ENCODE results near the gene TEX53. TPM values are rescaled to one million over a fixed set of nuclear protein-coding genes. Genes with fewer than 3 reads are reported as not detected.

Gene TEX53
- polyA plus RNA-seq, 1 donor from 2014 or later: not detected

DNA sequence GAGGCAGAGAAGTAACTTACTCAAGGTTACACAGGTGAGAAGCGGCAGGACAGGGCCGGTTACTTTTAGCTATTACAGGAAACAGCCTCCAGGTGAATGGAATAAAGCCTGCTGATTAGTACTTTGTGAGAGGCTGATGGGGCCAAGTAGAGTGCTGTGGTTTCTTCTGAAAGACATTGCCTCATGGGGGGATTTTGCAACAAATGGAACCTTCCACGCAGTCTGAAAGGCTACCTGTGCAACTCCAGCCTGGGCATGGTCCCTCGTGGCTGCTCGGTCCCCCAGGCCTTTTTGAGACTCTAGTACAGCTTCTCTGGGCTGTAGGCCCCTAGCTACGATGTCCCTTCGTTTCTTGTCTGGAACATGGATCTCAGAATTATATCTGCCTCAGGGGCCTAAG lies 44.5 kb downstream of the TEX53 start:
- Histone ChIP-seq H2AFZ (ENCODE audit: low read depth, low read length) (no peak overlapping the region), H3K27me3 (ENCODE audit: insufficient read depth, low read depth, low read length) (no peaks in the 10 kb centered on the region), H3K9ac (ENCODE audit: low read length) (no peak overlapping the region), H4K20me1 (ENCODE audit: insufficient read depth) (no peaks in the 10 kb centered on the region), H3K9me2 (ENCODE audit: insufficient read depth, low read length) (no peaks in the 10 kb centered on the region), H3K4me2 (ENCODE audit: low read length) (no peak overlapping the region), H3K27ac (ENCODE audit: low read length) (no peak overlapping the region), H3K9me3 (ENCODE audit: low read length) (no peaks in the 10 kb centered on the region), H3K36me3 (ENCODE audit: insufficient read depth, low read length) (no peaks in the 10 kb centered on the region), H3F3A (ENCODE audit: insufficient read depth, low read length, poor library complexity, severe bottlenecking) (no peaks in the 10 kb centered on the region), H3K4me3 (ENCODE audit: low read length) (no peak overlapping the region), H3K79me2 (replicated peaks; ENCODE audit: insufficient read depth, low read length) (no peaks in the 10 kb centered on the region)
- TF ChIP-seq POLR2AphosphoS5 (IDR thresholded peaks at IDR 0.05) (no peak), MXI1 (conservative IDR thresholded peaks at IDR 0.05; ENCODE audit: poor library complexity, severe bottlenecking) (no peak), REST (IDR thresholded peaks at IDR 0.05; ENCODE audit: borderline replicate concordance) (no peak), EP300 (conservative IDR thresholded peaks at IDR 0.05; ENCODE audit: poor library complexity, severe bottlenecking) (no peak), CTCF (IDR thresholded peaks at IDR 0.05; ENCODE audit: poor library complexity, severe bottlenecking) (no peak), RAD21 (conservative IDR thresholded peaks at IDR 0.05) (no peak), EZH2 (IDR thresholded peaks at IDR 0.05; ENCODE audit: borderline replicate concordance, insufficient read depth, low read length, poor library complexity, severe bottlenecking) (no peak), TAF1 (IDR thresholded peaks at IDR 0.05; ENCODE audit: low read depth) (no peak), SMC3 (conservative IDR thresholded peaks at IDR 0.05; ENCODE audit: poor library complexity) (no peak)

- H4K20me1 ChIP-seq (ENCODE audit: insufficient read depth): no peaks in the 10 kb centered on the region
- no peaks in the 10 kb centered on the region for H3K27me3 ChIP-seq (ENCODE audit: insufficient read depth, low read depth, low read length)
- no peaks in the 10 kb centered on the region for H3F3A ChIP-seq (ENCODE audit: insufficient read depth, low read length, poor library complexity, severe bottlenecking)
- no peak overlapping the region for H2AFZ ChIP-seq (ENCODE audit: low read depth, low read length)
- peak overlapping the region; percentile 76 for H3K4me3 ChIP-seq (ENCODE audit: low read length)
- no peaks in the 10 kb centered on the region for H3K9me2 ChIP-seq (ENCODE audit: insufficient read depth, low read length)
- H3K79me2 ChIP-seq (replicated peaks; ENCODE audit: insufficient read depth, low read length): no peaks in the 10 kb centered on the region
- no peaks in the 10 kb centered on the region for H3K36me3 ChIP-seq (ENCODE audit: insufficient read depth, low read length)
- no peaks in the 10 kb centered on the region for H3K9me3 ChIP-seq (ENCODE audit: low read length)
- TF ChIP-seq REST (IDR thresholded peaks at IDR 0.05; ENCODE audit: borderline replicate concordance) (no peak), MXI1 (conservative IDR thresholded peaks at IDR 0.05; ENCODE audit: poor library complexity, severe bottlenecking) (no peak), POLR2AphosphoS5 (IDR thresholded peaks at IDR 0.05) (no peak), CTCF (IDR thresholded peaks at IDR 0.05; ENCODE audit: poor library complexity, severe bottlenecking) (no peak), SMC3 (conservative IDR thresholded peaks at IDR 0.05; ENCODE audit: poor library complexity) (no peak), EZH2 (IDR thresholded peaks at IDR 0.05; ENCODE audit: borderline replicate concordance, insufficient read depth, low read length, poor library complexity, severe bottlenecking) (no peak), EP300 (conservative IDR thresholded peaks at IDR 0.05; ENCODE audit: poor library complexity, severe bottlenecking) (no peak), TAF1 (IDR thresholded peaks at IDR 0.05; ENCODE audit: low read depth) (no peak), RAD21 (conservative IDR thresholded peaks at IDR 0.05) (no peak)
- peak overlapping the region; percentile 76 for H3K4me2 ChIP-seq (ENCODE audit: low read length)
- peak overlapping the region; percentile 76 for H3K9ac ChIP-seq (ENCODE audit: low read length)
- H3K27ac ChIP-seq (ENCODE audit: low read length): no peak overlapping the region
Observed at GRCh38 chr9:114612272-114612923, 45.2 kb downstream of the TEX53 start.
